ENCODE measurements around the gene NRP2. TPM values are rescaled to one million over a fixed set of nuclear protein-coding genes. Genes with fewer than 3 reads are reported as not detected.

The NRP2 gene
- total RNA-seq: 1 to 10 TPM in 1 of 2 experiments, under 1 TPM in 1; 0.82 to 1.1 TPM
- not detected for polyA plus RNA-seq
- total RNA-seq: 0 to 1.0 (median 0.43) reads per million in 6 experiments

GRCh38 chr2:205682239-205682970 is at the start of gene NRP2:
Gene NRP2, plus strand, starts transcription at chr2:205682501. Its CDS starts 790 bp downstream, at chr2:205683291.
- ATAC-seq: peak; percentile 85 to 92
- Mint-ChIP-seq H3K4me1 (peaks cover 12 to 43% (median 35%) of the 10 kb centered on the region in 4 donors), H3K27ac (peak within 1 kb of the TSS in 1 of 10 donors; percentile 14), H3K9me3 (no peaks in the 10 kb centered on the region), H3K27me3 (peaks cover 34 to 73% (median 53%) of the 10 kb centered on the region in 5 donors), H3K36me3 (peaks cover 0 to 9% (median 0%) of the 10 kb centered on the region in 3 donors), H3K4me3 (peak within 1 kb of the TSS; percentile 70 to 87 (median 80))
- DNase-seq: peak in 9 of 10 donors; percentile 5 to 68 (median 32)
- POLR2A ChIA-PET: interaction anchor here (1.0 kb wide), 1 partner anchor 24 kb away, joined by 4 read pairs; no protein-coding TSS in a partner anchor

- Mint-ChIP-seq H3K36me3 (no peaks in the 10 kb centered on the region), H3K4me1 (peaks cover 0 to 15% (median 7%) of the 10 kb centered on the region in 4 donors)
- ATAC-seq: no peak
Observed at GRCh38 chr2:205633994-205634393, 48.3 kb upstream of the NRP2 start.

GRCh38 chr2:205636549-205637319 is 45.6 kb upstream of the NRP2 start:
- no peaks in the 10 kb centered on the region for H3K36me3 Mint-ChIP-seq
- POLR2A ChIA-PET: no interaction called here
- DNase-seq (no peak), ATAC-seq (no peak)
- no peak overlapping the region for H3K4me3 Mint-ChIP-seq
- peaks cover 0 to 6% (median 0%) of the 10 kb centered on the region in 9 donors for H3K9me3 Mint-ChIP-seq
- H3K27me3 Mint-ChIP-seq: no peaks in the 10 kb centered on the region
- H3K4me1 Mint-ChIP-seq: peaks cover 0 to 15% (median 7%) of the 10 kb centered on the region in 4 donors
- H3K27ac Mint-ChIP-seq: peak overlapping the region in 3 of 10 donors; percentile 2 to 41 (median 23)

More at GRCh38 chr2:205633994-205634393, 48.3 kb upstream of the NRP2 start:
- no peaks in the 10 kb centered on the region for H3K27me3 Mint-ChIP-seq
- no peak overlapping the region for H3K27ac Mint-ChIP-seq
- no peak overlapping the region for H3K4me3 Mint-ChIP-seq
- no peaks in the 10 kb centered on the region for H3K9me3 Mint-ChIP-seq
- POLR2A ChIA-PET: no interaction called here
- no peak for DNase-seq

GRCh38 chr2:205637320-205637602 is 45.0 kb upstream of the NRP2 start:
- DNase-seq (no peak), ATAC-seq (no peak)
- no peak overlapping the region for H3K4me3 Mint-ChIP-seq
- H3K36me3 Mint-ChIP-seq: no peaks in the 10 kb centered on the region
- peaks cover 0 to 15% (median 7%) of the 10 kb centered on the region in 4 donors for H3K4me1 Mint-ChIP-seq
- H3K27ac Mint-ChIP-seq: peak overlapping the region in 2 of 10 donors; percentile 23 to 48
- peaks cover 0 to 6% (median 0%) of the 10 kb centered on the region in 9 donors for H3K9me3 Mint-ChIP-seq
- POLR2A ChIA-PET: no interaction called here
- peaks cover 0 to 3% (median 0%) of the 10 kb centered on the region in 5 donors for H3K27me3 Mint-ChIP-seq

- no peak for ATAC-seq
Observed at GRCh38 chr2:205637779-205638503, 44.4 kb upstream of the NRP2 start.

GRCh38 chr2:205640716-205641115 is 41.6 kb upstream of the NRP2 start:
- no peak overlapping the region for H3K27ac Mint-ChIP-seq
- no peak overlapping the region for H3K4me3 Mint-ChIP-seq

More at GRCh38 chr2:205637779-205638503, 44.4 kb upstream of the NRP2 start:
- Mint-ChIP-seq H3K36me3 (no peaks in the 10 kb centered on the region), H3K27me3 (peaks cover 0 to 10% (median 3%) of the 10 kb centered on the region in 5 donors), H3K27ac (peak overlapping the region in 1 of 10 donors; percentile 48), H3K9me3 (peaks cover 0 to 6% (median 0%) of the 10 kb centered on the region in 9 donors), H3K4me3 (no peak overlapping the region), H3K4me1 (peaks cover 0 to 15% (median 7%) of the 10 kb centered on the region in 4 donors)
- POLR2A ChIA-PET: no interaction called here
- no peak for DNase-seq

GRCh38 chr2:205642599-205643356 is 39.5 kb upstream of the NRP2 start:
- H3K27me3 Mint-ChIP-seq: peaks cover 0 to 20% (median 7%) of the 10 kb centered on the region in 5 donors
- ATAC-seq (no peak), DNase-seq (no peak)
- H3K4me1 Mint-ChIP-seq: peaks cover 0 to 3% (median under 1%) of the 10 kb centered on the region in 4 donors
- POLR2A ChIA-PET: no interaction called here
- H3K36me3 Mint-ChIP-seq: no peaks in the 10 kb centered on the region
- no peak overlapping the region for H3K4me3 Mint-ChIP-seq
- H3K9me3 Mint-ChIP-seq: peaks cover 0 to 6% (median 0%) of the 10 kb centered on the region in 9 donors
- peak overlapping the region in 1 of 10 donors; percentile 57 for H3K27ac Mint-ChIP-seq

More at GRCh38 chr2:205640716-205641115, 41.6 kb upstream of the NRP2 start:
- Mint-ChIP-seq H3K27me3 (peaks cover 0 to 20% (median 7%) of the 10 kb centered on the region in 5 donors), H3K36me3 (no peaks in the 10 kb centered on the region), H3K4me1 (peaks cover 0 to 15% (median 7%) of the 10 kb centered on the region in 4 donors), H3K9me3 (peaks cover 0 to 6% (median 0%) of the 10 kb centered on the region in 9 donors)
- POLR2A ChIA-PET: no interaction called here
- ATAC-seq (no peak), DNase-seq (no peak)

GRCh38 chr2:205643391-205643885 is 38.9 kb upstream of the NRP2 start:
- ATAC-seq (no peak), DNase-seq (no peak)
- Mint-ChIP-seq H3K9me3 (peaks cover 0 to 6% (median 0%) of the 10 kb centered on the region in 9 donors), H3K27me3 (peaks cover 0 to 20% (median 7%) of the 10 kb centered on the region in 5 donors), H3K4me3 (no peak overlapping the region), H3K36me3 (no peaks in the 10 kb centered on the region), H3K4me1 (no peaks in the 10 kb centered on the region), H3K27ac (no peak overlapping the region)
- POLR2A ChIA-PET: no interaction called here

- Mint-ChIP-seq H3K36me3 (no peaks in the 10 kb centered on the region), H3K9me3 (peaks cover 0 to 6% (median 0%) of the 10 kb centered on the region in 9 donors), H3K27ac (no peak overlapping the region), H3K4me1 (no peaks in the 10 kb centered on the region), H3K4me3 (no peak overlapping the region), H3K27me3 (peaks cover 0 to 20% (median 7%) of the 10 kb centered on the region in 5 donors)
- POLR2A ChIA-PET: no interaction called here
- ATAC-seq: no peak
- no peak for DNase-seq
Observed at GRCh38 chr2:205644018-205644417, 38.3 kb upstream of the NRP2 start.

- Mint-ChIP-seq H3K27ac (no peak overlapping the region), H3K4me1 (no peaks in the 10 kb centered on the region), H3K9me3 (no peaks in the 10 kb centered on the region), H3K4me3 (no peak overlapping the region), H3K27me3 (peaks cover 0 to 20% (median 9%) of the 10 kb centered on the region in 5 donors), H3K36me3 (no peaks in the 10 kb centered on the region)
- ATAC-seq (no peak), DNase-seq (no peak)
- POLR2A ChIA-PET: no interaction called here
Observed at GRCh38 chr2:205646680-205647079, 35.6 kb upstream of the NRP2 start.

GRCh38 chr2:205650450-205650849 is 31.9 kb upstream of the NRP2 start:
- Mint-ChIP-seq H3K4me3 (no peak overlapping the region), H3K27ac (no peak overlapping the region), H3K9me3 (no peaks in the 10 kb centered on the region), H3K27me3 (peaks cover 0 to 3% (median 0%) of the 10 kb centered on the region in 5 donors), H3K36me3 (no peaks in the 10 kb centered on the region), H3K4me1 (no peaks in the 10 kb centered on the region)
- DNase-seq (no peak), ATAC-seq (no peak)
- POLR2A ChIA-PET: no interaction called here

GRCh38 chr2:205650931-205651330 is 31.4 kb upstream of the NRP2 start:
- Mint-ChIP-seq H3K27ac (no peak overlapping the region), H3K36me3 (no peaks in the 10 kb centered on the region), H3K4me3 (no peak overlapping the region), H3K9me3 (no peaks in the 10 kb centered on the region), H3K4me1 (no peaks in the 10 kb centered on the region), H3K27me3 (peaks cover 0 to 3% (median 0%) of the 10 kb centered on the region in 5 donors)
- POLR2A ChIA-PET: no interaction called here
- DNase-seq (no peak), ATAC-seq (no peak)

Data from naive thymus-derived CD8-positive, alpha-beta T cell (primary cell).